Sigmoid colon (tissue), 7 donors: ENCODE data around the gene SH3RF3. TPM values are rescaled to one million over a fixed set of nuclear protein-coding genes. Genes with fewer than 3 reads are reported as not detected.
A peak's percentile ranks its signal among the peaks of the same experiment; 100 is the strongest.

ENCODE experiments used
- DNase-seq: peaks from one replicate; pipeline ENCODE4 v3.0.0-alpha.2; 2019
- H3K27ac ChIP-seq, 4 donors: fragments of 200-600 bp; sonication (generic); one replicate each; pipeline ENCODE4 v1.5.1; 2016 to 2019; ENCODE audit warnings: mild to moderate bottlenecking in 1 of 4
- H3K27me3 ChIP-seq, 3 donors: fragments of 200-600 bp; sonication (generic); one replicate each; pipeline ENCODE4 v1.5.1; 2019; ENCODE audit warnings: mild to moderate bottlenecking in 1 of 3
- H3K36me3 ChIP-seq, 4 donors: fragments of 200-600 bp; sonication (generic); one replicate each; pipeline ENCODE4 v1.5.1; 2016 to 2019
- H3K4me1 ChIP-seq, 4 donors: fragments of 200-600 bp; sonication (generic); one replicate each; pipeline ENCODE4 v1.5.1; 2017 to 2019
- H3K4me3 ChIP-seq, 4 donors: fragments of 200-600 bp; sonication (generic); one replicate each; pipeline ENCODE4 v1.5.1; 2017 to 2019; ENCODE audit warnings: mild to moderate bottlenecking in 2 of 4, moderate library complexity in 1 of 4
- H3K9me3 ChIP-seq, 4 donors: fragments of 200-600 bp in 3 of 4; sonication (generic) in 3 of 4; one replicate each; pipeline versions ENCODE4 v1.5.1 to v1.6.1; 2013 to 2019
- CTCF ChIP-seq, 4 experiments: fragments of 450-650 bp in 3 of 4; fragments of 200-600 bp in 1 of 4; IDR thresholded peaks; one replicate each; pipeline ENCODE4 v1.5.1; 2016 to 2019; ENCODE audit warnings: antibody characterized with exemption in 4 of 4, mild to moderate bottlenecking in 3 of 4, moderate library complexity in 2 of 4
- EP300 ChIP-seq, 4 donors: sonication (generic); formaldehyde crosslinking; IDR thresholded peaks; one replicate each; pipeline ENCODE4 v1.6.1; 2017; ENCODE audit warnings: antibody characterized with exemption in 4 of 4
- POLR2A ChIP-seq, 2 donors: fragments of 450-650 bp; IDR thresholded peaks; one replicate each; pipeline ENCODE4 v1.6.1; 2016; ENCODE audit warnings: antibody characterized with exemption in 2 of 2, mild to moderate bottlenecking in 2 of 2, moderate library complexity in 2 of 2
- POLR2AphosphoS5 ChIP-seq, 4 donors: sonication (generic); formaldehyde crosslinking; IDR thresholded peaks; one replicate each; pipeline ENCODE4 v1.6.1; 2017; ENCODE audit warnings: antibody characterized with exemption in 4 of 4
- WGBS, 2 donors: extraction: QIAGEN DNeasy Blood & Tissue Kit; methylation state at CpG; one replicate each; pipeline ENCODE4 v1.1.7; 2013; 5-methylcytosine and 5-hydroxymethylcytosine counted together
- intact Hi-C: fragments of 100-400 bp; cut with DNase I; formaldehyde crosslinking; loops from one replicate; pipeline ENCODE4 v1.15.1; 2023
- polyA plus RNA-seq, 3 donors: library from polyadenylated mRNA; stranded (reverse); fragments of 200-250 nt; gene quantifications; one replicate each; pipeline ENCODE4 v1.2.3, GENCODE V29; 2013
- total RNA-seq, 4 donors: library from RNA; depleted of rRNA; stranded (reverse); fragments of >200 nt; gene quantifications; one replicate each; pipeline ENCODE4 v1.1.0, GENCODE V29; 2016
- donor health status: healthy with polysubstance abuse.
- donor health status: Bipolar disorder and iron deficiency.
- donor health status: healthy.

The SH3RF3 gene
- total and polyA plus RNA-seq, 7 donors: 0.69 to 10.0 (median 3.4) TPM

DNA sequence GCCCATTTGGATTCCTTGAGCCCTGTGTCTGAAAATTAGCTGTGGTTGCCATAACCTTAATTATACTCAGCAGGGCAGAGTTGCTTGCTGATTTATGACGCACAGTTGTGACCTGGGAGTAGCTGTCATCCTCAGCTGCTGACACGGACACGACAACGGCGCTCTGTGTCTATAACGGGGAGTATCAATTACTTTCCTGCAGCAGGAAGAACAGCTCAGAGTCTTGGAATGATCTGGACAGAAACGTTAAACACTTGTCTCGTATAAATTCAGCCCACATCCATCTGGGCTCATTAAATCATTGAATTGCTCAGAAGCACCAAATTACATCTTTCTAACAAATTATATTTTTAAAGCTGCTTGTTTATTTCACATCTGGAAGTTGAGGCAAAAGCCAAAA, 368.5 kb downstream of the SH3RF3 start:
- Histone ChIP-seq H3K4me1 (peaks cover 0 to 13% (median 3%) of the 10 kb centered on the region in 4 donors), H3K36me3 (peaks cover 0 to 19% (median under 1%) of the 10 kb centered on the region in 4 donors), H3K27me3 (no peaks in the 10 kb centered on the region), H3K4me3 (no peak overlapping the region), H3K9me3 (no peaks in the 10 kb centered on the region), H3K27ac (peak overlapping the region in 1 of 4 donors; percentile 21)
- no peak for DNase-seq
- 51 to 60% methylated on average over 8 of the region's 8 CpGs for WGBS, 2 donors
- no peak for TF ChIP-seq POLR2AphosphoS5 (IDR thresholded peaks at IDR 0.05)
- TF ChIP-seq EP300 (IDR thresholded peaks at IDR 0.05): no peak
- TF ChIP-seq POLR2A (IDR thresholded peaks at IDR 0.05): no peak
- no peak for TF ChIP-seq CTCF (IDR thresholded peaks at IDR 0.05)
- intact Hi-C loops: no loop called here

DNA sequence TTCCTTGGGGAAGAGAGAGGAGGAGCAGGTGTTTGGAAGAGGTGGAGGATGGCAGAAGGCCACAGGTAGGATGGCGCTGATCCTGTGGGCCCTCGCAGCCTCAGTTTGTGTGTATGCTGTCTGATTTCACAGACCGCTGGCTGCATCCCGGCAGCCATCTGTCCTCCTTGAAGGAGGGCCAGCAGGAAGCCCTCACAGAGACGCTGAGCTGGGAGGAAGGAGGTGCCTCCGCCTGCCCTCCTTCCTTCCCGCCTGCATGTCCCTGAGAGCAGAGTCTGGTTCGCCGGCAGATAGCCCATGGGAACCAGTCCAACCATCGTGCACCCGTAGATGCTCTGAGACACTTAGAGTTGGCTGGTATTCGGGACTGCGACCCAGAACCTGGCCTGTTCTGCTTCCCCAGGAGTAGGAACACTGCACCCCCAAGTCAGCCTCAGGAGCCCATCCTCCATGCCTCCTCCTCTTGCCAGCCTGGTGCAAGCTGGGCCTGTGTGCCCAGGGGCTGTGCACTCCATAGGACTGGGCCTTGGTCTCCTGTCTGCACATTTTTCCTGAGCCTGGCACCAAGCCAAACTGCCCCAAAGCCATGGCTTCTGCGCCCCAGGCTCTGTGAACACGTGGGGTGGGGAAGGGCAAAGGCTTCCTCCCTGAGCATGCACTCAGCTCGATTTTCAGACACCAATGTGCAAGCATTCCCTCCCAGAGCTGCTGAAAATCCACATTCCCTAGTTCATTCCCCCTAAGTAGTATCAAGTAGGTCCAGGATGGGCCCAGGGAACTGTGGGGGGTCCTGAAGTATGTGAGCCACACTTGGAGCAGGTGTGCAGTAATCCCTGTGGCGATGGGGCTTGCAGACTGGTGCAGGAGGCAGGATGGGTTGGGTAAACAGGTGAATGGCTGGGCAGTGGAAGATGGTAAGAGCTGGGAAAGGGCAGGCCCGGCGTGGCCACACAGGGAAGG, 369.2 kb downstream of the SH3RF3 start:
- no peaks in the 10 kb centered on the region for H3K27me3 ChIP-seq
- 59 to 64% methylated on average over 19 of the region's 19 CpGs for WGBS, 2 donors
- no peak for DNase-seq
- H3K9me3 ChIP-seq: no peaks in the 10 kb centered on the region
- H3K36me3 ChIP-seq: peaks cover 0 to 16% (median 0%) of the 10 kb centered on the region in 4 donors
- peak overlapping the region in 1 of 4 donors; percentile 21 for H3K27ac ChIP-seq
- intact Hi-C loops: no loop called here
- peaks cover 0 to 13% (median 3%) of the 10 kb centered on the region in 4 donors for H3K4me1 ChIP-seq
- TF ChIP-seq POLR2A (IDR thresholded peaks at IDR 0.05) (no peak), EP300 (IDR thresholded peaks at IDR 0.05) (no peak)
- H3K4me3 ChIP-seq: no peak overlapping the region

DNA sequence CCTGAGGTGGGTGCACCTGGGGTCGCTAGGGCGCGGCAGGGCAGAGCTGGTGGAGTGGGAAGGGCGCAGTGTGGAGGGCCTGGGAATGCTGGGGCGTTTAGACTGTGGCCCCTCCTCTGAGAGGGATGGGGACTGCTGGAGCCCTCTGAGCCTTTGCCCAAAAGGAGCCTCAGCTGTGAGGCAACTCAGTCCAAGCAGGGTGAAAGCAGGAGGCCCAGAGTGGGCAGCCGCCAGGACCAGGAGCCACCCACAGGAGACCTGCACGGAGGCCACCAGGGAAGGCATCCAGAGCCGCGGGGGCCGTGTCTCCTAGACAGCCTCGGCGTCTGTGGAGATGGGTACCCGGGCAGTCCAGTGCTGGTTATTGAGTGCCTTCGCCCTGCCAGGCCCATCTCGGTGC, 369.9 kb downstream of the SH3RF3 start:
- Histone ChIP-seq H3K4me3 (no peak overlapping the region), H3K9me3 (no peaks in the 10 kb centered on the region), H3K36me3 (peaks cover 0 to 21% (median 0%) of the 10 kb centered on the region in 4 donors), H3K27ac (no peak overlapping the region), H3K4me1 (peaks cover 0 to 13% (median 3%) of the 10 kb centered on the region in 4 donors), H3K27me3 (no peaks in the 10 kb centered on the region)
- no peak for DNase-seq
- intact Hi-C loops: no loop called here
- no peak for TF ChIP-seq EP300 (IDR thresholded peaks at IDR 0.05)
- WGBS, 2 donors: 82 to 85% methylated on average over 15 of the region's 15 CpGs

- TF ChIP-seq CTCF (IDR thresholded peaks at IDR 0.05) (no peak), POLR2AphosphoS5 (IDR thresholded peaks at IDR 0.05) (no peak), POLR2A (IDR thresholded peaks at IDR 0.05) (no peak), EP300 (IDR thresholded peaks at IDR 0.05) (no peak)
- intact Hi-C loops: no loop called here
- Histone ChIP-seq H3K4me3 (no peak overlapping the region), H3K36me3 (peaks cover 0 to 19% (median 0%) of the 10 kb centered on the region in 4 donors), H3K27me3 (no peaks in the 10 kb centered on the region), H3K27ac (no peak overlapping the region), H3K4me1 (peaks cover 0 to 13% (median 3%) of the 10 kb centered on the region in 4 donors), H3K9me3 (no peaks in the 10 kb centered on the region)
- no peak for DNase-seq
- 14 to 34% methylated on average over 5 of the region's 5 CpGs for WGBS, 2 donors
These were observed 370.6 kb downstream of the SH3RF3 start for GRCh38 chr2:109499566-109499965.

DNA sequence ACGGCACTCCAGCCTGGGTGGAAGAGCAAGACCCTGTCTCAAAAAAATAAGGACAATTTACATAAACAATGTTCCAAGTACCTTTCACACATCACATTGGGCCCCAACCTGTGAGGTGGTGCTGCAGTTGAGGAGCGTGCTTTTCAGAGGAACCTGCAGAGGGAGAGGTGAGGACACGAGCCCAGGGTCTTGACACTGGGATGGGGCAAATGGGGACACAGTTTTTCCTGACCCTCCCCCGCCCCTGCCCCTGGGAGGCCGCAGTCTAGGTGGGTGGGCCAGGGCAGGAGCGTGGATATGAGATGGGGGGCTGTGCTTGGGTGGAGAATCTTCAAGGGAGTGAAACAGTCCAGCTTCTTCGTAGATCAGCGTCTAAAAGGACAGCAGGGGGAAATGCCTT, 371.9 kb downstream of the SH3RF3 start:
- no peaks in the 10 kb centered on the region for H3K9me3 ChIP-seq
- peaks cover 0 to 13% (median 3%) of the 10 kb centered on the region in 4 donors for H3K4me1 ChIP-seq
- H3K36me3 ChIP-seq: peaks cover 0 to 15% (median 0%) of the 10 kb centered on the region in 4 donors
- 94% methylated on average over 8 of the region's 8 CpGs for WGBS, 2 donors
- no peak for DNase-seq
- intact Hi-C loops: no loop called here
- H3K4me3 ChIP-seq: no peak overlapping the region
- H3K27me3 ChIP-seq: no peaks in the 10 kb centered on the region
- TF ChIP-seq CTCF (IDR thresholded peaks at IDR 0.05): no peak
- no peak overlapping the region for H3K27ac ChIP-seq
